NCI-H460 (cell line): ENCODE measurements around the gene RCAN2. TPM values are rescaled to one million over a fixed set of nuclear protein-coding genes. Genes with fewer than 3 reads are reported as not detected.

ENCODE experiments used
- DNase-seq: peaks from one replicate; pipeline ENCODE4 v3.0.0-alpha.2; 2016; ENCODE audit warnings: low read depth; ENCODE audit errors: extremely low read depth
- total RNA-seq: library from RNA; depleted of rRNA; stranded (reverse); fragments of >200 nt; shearing (Covaris generic); gene quantifications from 2 replicates; pipeline ENCODE4 v1.2.3, GENCODE V29; 2014

RCAN2 gene
- total RNA-seq, 1 experiment from 2014 or later, result not detected

DNA sequence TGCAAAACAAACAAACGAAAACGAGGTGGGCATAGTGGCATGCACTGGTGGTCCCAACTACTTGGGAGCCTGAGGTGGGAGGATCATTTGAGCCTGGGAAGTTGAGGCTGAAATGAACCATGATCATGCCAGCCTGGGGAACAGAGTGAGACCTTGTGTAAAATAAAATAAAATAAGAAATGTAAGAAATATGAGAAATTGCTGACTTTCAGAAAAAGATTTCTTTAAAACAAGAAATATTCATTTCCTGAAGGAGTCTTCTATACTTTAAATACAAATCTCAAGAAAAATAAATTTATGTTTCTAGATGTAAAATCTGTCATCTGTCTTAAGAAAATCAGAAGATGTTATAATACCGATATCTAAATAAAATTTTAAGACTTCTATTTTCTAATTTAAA, 223.7 kb downstream of the RCAN2 start:
- DNase-seq, result no peak

DNA sequence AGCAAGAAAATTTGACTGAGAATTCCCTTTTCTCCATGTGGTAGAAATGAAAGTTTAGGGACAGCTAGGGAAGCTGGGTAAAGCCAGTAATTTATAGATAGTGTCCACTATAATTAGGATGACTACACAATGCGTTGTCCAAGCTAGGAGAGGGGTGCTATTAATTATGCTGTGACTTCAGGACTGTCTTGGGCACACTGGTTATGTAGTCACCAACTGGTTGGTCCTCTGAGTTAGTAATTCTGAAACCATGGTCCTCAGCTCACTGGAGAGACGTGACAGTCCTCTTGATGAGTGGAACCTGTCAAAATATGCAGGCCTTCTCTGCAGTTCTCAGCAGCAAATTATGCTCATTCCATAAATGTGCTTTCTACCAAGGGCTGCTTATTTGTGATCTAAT, 225.9 kb downstream of the RCAN2 start:
- DNase-seq, result no peak

DNA sequence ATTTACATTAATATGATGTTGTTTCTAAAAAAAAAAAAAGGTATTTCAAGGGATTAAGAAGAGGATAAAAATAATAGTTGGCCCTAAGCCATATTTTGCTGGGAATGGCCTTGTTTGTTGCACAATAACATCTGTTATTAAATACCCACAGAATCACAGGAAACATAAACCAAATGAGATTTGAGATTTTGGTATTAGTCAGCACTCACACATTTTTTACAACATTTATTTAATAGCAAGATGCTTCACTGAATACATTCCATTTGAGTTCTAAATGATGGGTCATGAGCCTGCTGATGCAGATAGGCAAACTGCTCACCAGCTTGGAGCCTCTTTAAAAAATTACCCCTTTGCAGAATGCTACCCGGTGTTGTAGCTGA, 227.6 kb downstream of the RCAN2 start:
- no peak for DNase-seq

DNA sequence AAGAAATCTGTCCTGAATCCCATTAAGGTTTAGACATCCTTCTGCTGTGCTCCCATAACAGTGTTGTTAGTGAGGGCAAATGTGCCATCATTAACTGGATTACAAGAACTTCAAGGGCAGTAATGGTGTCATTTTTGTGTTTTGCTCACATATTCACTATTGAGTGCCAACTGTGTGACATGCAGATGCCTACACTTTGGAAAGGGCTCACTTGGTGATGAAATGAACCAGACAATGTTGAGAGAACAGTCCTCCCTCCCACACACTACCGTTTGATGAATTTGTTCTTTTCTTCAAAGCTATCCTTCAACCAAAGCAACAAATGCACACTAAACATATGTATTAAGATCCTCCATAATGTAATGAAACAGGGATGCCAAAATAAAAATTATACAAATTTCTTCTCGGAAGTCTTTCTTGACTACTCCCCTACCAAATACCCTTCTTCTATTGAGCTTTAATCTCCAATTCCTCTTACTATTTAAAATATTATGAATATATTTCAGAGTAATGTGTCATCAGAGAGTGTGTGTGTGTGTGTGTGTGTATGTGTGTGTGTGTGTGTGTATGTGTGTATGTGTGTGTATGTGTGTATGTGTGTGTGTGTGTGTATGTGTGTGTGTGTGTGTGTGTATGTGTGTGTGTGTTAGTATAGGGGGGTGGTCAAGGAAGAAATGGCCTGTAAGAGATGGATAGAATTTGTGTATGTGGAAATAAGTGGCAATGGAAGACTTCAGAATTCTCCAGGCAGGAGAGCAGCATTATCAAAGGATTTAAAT, 228.1 kb downstream of the RCAN2 start:
- no peak for DNase-seq

DNA sequence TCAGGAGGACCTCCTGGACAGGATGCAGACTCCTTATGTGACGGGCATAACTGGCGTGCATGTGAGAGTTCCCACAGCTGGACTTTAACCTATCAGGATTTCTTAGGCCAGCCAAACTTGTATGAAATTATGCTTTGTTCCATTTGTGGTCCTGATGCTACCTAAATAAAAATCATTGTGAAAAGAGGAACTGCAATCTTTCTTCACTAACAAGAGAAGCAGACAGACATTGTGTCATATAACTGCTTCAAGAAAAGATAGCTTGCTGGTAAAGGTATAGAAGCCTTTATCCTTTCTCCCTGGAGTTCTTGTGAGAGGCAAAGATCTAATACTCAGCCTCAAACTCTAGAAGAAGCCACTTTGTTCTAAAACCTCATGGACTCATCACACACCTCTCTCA, 233.0 kb downstream of the RCAN2 start:
- no peak for DNase-seq

DNA sequence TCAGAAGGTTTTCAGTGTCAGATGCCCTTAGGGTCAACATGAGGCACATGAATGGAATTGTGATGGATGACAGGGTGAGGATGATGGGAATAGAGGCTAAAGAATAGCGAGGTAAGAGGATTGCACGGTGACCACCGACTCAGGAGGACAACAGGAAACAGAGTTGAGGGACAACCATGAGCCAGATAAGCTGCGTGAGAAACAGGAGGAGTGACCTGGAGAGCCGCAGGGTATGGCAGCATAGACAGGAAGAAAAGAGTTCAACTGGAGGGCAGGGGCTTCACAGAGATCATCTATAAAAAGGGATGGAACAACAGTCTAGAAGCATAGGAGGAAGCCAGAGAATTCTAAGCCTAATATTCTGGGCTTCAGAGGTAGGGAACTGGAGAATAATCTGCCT, 235.7 kb downstream of the RCAN2 start:
- DNase-seq, result no peak

DNA sequence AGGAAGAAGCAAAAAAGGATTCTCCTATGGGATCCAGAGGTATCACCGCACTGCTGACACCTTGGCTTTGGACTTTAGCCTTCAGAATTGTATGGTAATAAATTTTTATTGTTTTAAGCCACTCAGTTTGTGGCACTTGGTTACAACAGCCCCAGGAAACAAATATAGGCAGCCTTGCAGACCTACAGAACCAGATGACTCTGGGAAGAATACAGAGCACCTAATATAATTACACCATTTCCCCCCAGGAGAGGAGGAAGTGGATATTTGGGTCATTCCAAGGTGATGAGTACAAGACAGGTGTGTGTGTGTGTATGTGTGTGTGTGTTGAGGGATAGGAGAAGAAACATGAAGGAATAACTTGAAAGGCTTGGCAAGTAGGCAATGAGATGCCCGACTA, 236.3 kb downstream of the RCAN2 start:
- DNase-seq, result no peak

DNA sequence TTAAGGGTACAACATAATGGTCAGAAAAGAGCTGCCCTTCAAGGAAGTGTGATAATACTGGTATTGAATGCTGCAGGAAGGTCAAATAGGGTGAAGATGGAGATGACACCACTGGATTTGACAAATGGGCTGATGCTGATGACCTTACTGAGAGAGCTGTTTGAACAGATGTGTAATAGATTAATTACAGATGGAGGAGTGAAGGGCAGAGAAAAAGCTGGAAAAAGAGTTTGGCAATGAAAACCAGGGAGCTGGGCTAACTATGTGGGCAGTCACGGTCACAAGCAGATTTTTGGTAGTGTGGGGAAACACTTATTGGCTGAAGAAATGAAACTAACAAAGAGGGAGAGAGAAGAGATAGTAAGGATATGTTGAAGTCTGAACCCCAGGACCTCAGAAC, 236.9 kb downstream of the RCAN2 start:
- no peak for DNase-seq

DNA sequence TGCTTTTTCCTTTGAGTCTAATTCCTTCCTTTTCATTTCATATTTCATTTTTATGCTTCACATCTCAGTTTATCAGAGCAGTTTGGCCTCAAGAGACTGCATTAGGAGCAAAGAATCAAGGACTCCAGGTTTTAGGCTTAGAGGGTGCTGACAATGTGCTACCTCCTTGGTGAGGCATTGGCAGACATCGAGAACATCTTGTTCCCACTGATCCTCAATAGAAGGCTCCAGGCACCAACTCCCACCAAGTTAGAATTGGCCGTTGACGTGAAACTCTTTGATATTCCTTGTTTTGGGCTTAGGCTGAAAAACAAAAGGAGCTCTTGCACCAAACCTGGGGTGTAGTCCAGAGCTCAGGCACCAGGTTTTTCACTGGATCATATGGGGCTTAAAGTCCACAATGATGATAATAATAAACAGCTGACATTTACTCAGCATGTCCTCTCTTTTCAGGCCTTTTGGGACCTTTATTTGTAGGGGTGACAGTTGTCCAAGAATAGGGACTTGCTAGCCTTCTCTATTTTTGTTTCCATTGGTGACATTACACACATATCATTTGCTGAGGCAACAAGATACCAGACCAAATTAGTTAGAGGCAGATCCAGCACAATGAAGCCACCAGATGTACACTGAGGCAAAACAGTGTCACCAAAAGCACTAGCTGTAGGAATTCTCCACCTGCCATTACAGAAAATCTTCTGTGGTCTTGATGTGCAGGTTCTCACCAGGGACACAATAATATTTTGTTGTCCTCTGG, 239.5 kb downstream of the RCAN2 start:
- DNase-seq, result no peak

DNA sequence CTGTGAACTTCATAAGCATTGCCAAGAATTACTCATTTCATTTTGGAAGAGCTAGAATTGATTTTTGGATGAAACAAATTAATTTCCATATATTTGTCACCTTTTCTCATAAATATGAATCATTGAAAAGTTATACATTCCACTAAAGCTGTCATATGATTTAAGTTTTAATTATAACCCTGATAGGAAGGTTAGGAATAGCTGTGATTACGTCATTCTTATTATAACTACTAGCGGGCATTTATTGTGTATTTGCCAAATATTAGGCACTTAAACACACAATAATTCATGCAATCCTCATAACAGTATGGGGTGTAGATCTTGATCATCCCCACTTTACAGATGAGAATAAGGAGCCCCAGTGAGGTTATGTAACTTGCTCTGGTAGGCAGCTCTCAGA, 243.1 kb downstream of the RCAN2 start:
- DNase-seq, result no peak

DNA sequence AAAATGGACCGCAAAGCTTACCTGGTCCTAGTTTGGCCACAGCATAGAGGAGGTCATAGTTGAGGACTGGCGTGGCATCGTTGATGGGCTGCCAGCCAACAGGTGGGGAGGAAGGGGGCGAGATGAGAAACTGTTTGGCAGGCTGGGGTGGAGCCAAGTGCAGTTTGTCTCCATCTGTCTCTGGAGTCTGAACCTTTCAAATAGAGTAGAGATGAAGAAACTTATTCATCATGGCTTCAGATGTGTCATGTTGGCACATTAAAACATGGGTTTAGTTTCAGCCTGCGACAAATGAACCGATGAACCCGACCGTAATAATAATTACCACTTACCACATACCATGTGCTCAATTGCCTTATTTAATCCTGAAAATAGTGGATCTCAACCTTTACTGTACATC, 244.5 kb downstream of the RCAN2 start:
- DNase-seq, result no peak

DNA sequence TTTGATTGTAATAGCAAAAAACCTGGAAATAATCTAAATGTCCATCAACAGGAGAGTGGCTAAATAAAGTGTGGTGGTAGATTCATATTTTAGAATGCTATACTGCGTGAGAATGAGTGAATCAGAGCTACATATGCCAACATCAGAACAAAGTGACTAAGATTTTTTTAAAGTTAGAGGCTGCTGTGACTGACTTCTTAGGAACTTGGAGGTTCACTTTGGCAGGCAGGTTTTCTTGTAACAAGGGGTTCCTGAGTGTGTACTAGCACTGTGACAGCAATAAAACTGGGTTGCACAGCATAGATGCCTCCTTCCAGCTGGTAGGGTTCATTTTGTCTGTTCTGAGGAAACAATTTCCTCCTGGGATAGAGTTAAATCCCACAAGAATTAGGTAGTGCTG, 245.2 kb downstream of the RCAN2 start:
- DNase-seq, result no peak

DNA sequence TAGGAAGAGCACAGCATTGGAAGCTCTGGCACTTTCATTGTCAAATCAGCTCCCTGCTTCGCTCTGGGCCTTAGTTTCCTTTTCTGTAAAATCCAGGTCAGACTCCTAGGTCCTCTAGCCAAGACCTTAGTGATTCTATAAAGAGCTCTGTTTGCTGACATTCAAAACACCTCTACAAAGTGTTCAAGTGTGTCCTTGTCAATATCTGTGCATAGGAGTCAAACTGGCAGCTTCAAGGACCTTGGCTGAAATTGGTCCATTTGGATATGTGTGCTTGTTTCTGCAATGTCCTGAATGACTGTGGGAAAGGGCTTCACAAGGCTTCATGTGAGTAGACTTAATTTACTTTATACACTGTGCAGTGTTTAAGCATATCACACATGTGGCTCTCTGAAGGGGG, 246.6 kb downstream of the RCAN2 start:
- DNase-seq, result no peak

DNA sequence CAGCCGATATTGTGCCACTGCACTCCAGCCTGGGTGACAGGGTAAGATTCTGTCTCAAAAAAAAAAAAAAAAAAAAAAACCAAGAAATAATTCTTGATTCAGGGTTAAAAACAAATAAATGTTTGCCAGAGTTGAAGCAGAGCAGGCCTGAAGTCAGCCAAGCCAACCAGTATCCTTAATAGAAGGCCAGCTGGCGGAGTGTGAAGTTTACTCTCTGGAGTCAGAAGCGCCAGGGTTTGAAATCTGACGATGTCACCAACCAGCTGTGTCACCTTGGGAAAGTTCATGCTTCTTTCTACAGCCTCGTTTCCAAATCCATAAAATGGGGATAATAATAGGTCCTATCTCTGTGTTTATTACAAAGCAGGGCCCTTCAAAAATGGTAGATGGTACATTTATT, 247.5 kb downstream of the RCAN2 start:
- DNase-seq, result no peak

DNA sequence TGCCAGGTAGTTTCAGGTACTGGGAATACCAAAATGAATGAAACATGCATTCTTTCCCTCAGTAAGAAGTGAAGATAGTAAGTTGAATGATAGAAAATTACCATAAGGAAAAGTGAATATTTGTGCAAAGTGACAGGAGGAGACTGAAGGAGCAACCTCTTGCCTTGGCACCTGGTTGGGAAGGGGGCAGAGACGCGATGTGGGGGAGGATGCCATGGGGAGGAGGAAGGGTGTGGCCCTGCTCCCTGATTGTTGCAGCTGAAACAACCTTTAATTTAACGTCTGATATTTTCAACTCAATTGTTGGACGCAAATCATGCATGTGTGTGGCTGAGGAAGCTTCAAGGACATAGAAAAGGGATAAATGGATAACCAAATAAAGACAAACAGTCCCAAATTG, 248.3 kb downstream of the RCAN2 start:
- DNase-seq, result no peak

DNA sequence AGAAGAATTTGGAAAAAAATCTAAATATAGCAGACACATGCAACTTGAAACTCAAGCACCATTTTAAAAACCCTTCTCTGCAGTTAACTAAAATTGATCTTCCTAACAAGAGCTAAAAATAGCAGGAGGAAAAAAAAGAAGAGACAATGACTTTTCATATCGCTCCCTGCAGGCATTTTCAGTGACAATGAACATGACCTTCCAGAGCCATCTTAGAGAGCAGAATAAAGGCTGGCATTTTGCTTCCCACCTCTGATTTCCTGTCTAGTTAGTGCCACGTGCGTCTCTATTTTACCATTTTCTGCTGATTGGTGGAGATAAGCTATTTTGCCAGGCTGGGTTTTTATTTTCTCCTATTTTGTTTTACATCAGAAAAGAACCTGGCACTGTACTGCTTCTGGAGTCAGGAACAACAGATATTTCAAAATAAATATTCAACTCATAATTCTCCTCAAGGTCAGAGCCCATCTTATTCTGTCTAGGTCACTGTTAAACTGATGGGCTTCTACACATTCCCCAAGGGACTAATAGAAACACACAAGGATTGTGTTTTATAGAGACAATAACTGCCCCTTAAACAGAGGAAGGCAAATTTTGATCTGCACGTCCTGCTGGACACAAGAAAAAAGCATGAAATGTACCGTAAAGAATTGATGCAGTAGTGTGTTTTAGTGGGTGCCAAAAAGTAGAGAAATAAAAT, 250.2 kb downstream of the RCAN2 start:
- no peak for DNase-seq

DNA sequence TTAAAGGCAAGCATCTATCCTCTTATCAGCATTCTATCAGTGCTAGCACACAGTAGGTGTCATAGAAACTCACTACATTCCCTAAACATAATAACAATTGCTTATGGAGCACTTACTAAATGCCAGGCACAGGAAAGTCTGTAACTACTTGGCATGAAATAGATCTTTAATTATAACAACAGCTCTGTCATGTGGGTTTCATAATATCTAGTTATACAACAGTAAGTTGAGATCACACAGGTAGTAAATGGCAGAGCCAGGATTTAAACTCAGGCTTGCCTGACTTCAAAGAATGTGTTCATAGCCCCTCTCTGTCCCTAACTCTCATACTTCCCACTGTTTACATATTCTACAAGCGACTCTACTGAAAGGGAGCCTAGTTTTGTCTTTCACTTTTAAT, 254.5 kb downstream of the RCAN2 start:
- no peak for DNase-seq

DNA sequence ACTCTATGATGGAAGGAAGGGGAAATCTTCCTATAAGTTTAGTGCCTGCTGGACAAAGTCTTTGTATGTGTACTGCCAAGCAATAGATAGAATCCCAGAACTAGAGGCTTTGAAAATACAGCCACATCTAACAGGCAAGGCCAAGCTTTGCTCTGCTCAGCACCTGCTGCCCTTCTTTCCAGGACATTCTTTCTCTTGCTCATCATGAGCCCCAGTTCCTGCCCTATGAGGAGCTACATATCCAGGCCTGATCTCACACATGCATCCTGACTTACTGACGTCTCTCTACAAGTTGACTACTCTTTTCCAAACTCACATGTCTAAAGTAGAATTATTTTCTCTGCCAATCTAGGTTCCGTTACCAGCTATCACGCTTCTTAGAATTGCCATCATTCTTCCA, 256.0 kb downstream of the RCAN2 start:
- no peak for DNase-seq

DNA sequence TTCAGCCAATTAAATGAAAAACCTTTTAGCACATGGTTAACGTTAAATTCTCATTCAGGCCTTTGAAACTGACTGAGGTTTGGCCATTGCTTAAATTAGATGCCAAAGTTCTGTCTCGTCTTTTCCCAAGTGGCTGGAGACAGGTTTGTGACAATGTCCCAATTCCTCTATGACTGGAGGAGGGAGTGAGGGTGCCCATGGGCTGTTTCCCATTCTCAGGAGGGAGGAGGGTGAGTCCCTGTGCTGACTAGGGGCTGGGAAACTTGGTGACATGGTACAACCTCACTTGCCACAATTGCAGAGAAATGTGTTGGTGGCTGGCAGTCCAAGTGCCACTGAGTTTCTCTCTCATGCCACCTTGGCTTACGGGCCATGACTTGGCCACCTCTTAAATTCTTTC, 256.5 kb downstream of the RCAN2 start:
- no peak for DNase-seq

DNA sequence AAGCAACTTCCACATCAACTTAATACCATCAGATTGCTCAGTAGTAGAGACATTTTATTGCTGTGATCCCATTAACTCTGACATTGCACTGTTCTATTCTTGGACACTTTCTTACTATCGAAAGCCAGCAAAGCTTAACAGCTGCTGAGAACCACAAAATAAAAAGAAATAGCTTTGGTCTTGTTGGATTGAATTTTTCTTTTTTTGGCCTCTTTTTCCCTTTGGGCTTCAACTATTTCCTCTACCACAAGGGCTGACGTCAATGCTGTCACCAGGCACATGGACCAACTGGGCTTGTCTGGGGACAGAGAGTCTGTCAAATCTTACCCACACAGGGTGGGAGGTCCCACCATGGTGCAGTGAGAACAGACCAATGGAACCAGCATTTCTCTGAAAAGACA, 257.1 kb downstream of the RCAN2 start:
- DNase-seq, result no peak

DNA sequence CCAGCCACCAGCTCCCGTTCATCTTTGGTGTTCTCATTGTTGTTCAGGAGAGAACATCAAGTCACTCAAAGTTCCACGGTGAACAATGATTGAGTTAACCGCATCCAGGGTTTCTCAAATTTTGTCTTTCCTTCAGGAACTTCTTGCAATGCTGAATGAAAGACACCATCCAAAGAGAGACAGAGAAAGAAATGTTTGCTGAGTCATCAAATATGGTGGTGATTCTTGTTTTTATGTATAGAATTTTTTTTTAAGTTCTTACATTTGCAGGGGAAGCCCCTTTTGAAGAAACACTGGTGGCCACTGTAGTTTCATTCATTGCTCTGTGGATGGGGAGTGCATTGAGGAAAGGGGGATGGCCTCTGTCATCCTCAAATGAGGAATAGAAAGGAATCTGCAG, 258.1 kb downstream of the RCAN2 start:
- no peak for DNase-seq

DNA sequence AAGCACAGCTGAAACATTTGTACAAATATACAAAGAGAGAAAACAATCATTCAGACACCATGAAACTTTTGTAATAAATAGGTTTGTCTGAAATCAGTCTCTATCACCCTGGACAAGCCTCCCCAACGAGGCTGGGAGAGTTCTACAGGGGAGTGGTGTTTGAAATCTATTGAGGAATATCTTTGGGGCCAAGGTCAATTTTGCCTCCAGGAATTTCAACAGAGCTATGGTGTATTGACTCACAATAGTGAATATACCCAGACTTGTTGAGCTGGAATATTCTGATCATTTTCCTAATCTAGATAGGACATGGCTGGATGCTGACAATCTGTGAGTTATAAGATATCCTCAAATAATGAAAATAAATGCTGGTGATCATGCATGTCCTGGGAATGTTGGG, 269.0 kb downstream of the RCAN2 start:
- no peak for DNase-seq
